ENCODE measurements around the gene TSPEAR.

The TSPEAR gene

GRCh38 chr21:44494418-44494817 lies 217.0 kb downstream of the TSPEAR start:
- Histone ChIP-seq H3K9me3 (ENCODE audit: control insufficient read depth, low read length) (no peaks in the 10 kb centered on the region), H3K27me3 (ENCODE audit: control insufficient read depth, insufficient read depth, low read length, poor library complexity, severe bottlenecking) (no peaks in the 10 kb centered on the region), H3K36me3 (ENCODE audit: control insufficient read depth, insufficient read depth, low read length) (no peaks in the 10 kb centered on the region), H3K4me1 (ENCODE audit: control insufficient read depth, insufficient read depth, low read length) (peaks cover 18% of the 10 kb centered on the region), H3K27ac (ENCODE audit: insufficient read depth, low read depth, low read length, poor library complexity, severe bottlenecking) (no peak overlapping the region), H3K4me3 (ENCODE audit: insufficient read depth, low read depth, low read length) (no peak overlapping the region)
- WGBS, 2 experiments, result 93 to 95% methylated on average over 17 of the region's 17 CpGs

DNA sequence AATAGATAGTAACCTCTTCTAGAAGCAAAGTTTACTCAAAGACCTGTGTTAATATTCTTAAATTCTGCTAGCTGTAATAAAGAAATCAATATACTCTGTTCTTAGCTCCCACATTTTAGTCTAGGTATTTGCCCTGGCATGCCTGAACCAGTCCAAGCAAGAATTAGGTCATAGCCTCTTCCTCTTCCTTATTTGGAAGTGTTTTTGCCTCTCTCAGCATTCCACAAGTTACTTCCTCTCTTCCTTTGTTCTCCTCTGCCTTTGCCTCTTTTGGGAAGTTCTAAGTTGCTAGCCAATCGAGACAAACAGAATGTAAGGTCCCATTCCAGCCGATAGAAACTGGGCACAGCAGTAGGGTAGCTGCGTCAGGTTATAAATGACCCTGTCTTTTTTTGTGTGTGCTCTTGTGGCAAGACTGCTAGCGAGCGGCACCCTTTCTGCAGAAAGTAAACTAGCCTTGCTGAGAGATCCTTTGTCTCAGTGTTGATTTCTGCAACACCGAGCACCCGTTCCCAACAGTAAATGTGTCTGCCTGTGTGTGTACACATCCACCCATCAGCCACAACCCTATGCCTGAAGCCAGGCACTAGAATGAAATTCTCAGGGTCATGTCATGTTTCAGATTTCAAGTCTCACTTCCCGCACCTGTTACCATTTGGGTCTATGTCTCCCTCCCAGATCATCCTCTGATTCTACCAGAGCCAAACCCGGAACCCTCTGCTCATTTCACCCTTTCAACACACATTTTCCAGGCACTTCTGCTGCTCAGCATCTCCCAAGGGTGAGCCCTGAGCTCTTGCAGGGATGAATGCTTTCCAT lies 218.6 kb downstream of the TSPEAR start:
- no peaks in the 10 kb centered on the region for H3K27me3 ChIP-seq (ENCODE audit: control insufficient read depth, insufficient read depth, low read length, poor library complexity, severe bottlenecking)
- H3K36me3 ChIP-seq (ENCODE audit: control insufficient read depth, insufficient read depth, low read length), result no peaks in the 10 kb centered on the region
- H3K4me3 ChIP-seq (ENCODE audit: insufficient read depth, low read depth, low read length), result no peak overlapping the region
- H3K27ac ChIP-seq (ENCODE audit: insufficient read depth, low read depth, low read length, poor library complexity, severe bottlenecking), result no peak overlapping the region
- H3K9me3 ChIP-seq (ENCODE audit: control insufficient read depth, low read length), result no peaks in the 10 kb centered on the region
- WGBS, 2 experiments, result 92 to 96% methylated on average over 9 of the region's 9 CpGs
- peaks cover 16% of the 10 kb centered on the region for H3K4me1 ChIP-seq (ENCODE audit: control insufficient read depth, insufficient read depth, low read length)

DNA sequence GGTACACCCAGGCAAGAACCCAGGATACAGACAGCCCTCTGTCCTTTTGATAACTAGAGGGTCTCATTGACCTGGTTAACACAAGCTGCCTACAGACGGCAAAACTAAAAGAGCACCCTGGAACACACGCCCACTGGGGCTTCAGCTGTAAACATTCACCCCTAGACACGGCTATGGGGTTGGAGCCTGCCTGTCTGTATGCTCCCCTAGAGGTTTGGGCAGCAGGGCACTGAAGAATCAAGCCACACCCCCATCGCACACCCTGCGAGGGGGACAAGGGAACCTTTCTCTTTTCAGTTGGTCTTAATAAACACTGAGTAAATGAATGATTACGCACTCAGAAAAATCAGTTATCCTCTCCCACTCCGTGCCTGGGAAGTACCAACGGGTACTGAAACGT lies 220.6 kb downstream of the TSPEAR start:
- H3K4me3 ChIP-seq (ENCODE audit: insufficient read depth, low read depth, low read length), result no peak overlapping the region
- H3K27ac ChIP-seq (ENCODE audit: insufficient read depth, low read depth, low read length, poor library complexity, severe bottlenecking), result no peak overlapping the region
- H3K36me3 ChIP-seq (ENCODE audit: control insufficient read depth, insufficient read depth, low read length), result no peaks in the 10 kb centered on the region
- no peaks in the 10 kb centered on the region for H3K4me1 ChIP-seq (ENCODE audit: control insufficient read depth, insufficient read depth, low read length)
- H3K9me3 ChIP-seq (ENCODE audit: control insufficient read depth, low read length), result no peaks in the 10 kb centered on the region
- 91 to 95% methylated on average over 9 of the region's 9 CpGs for WGBS, 2 experiments
- H3K27me3 ChIP-seq (ENCODE audit: control insufficient read depth, insufficient read depth, low read length, poor library complexity, severe bottlenecking), result no peaks in the 10 kb centered on the region

- Histone ChIP-seq H3K4me1 (ENCODE audit: control insufficient read depth, insufficient read depth, low read length) (no peaks in the 10 kb centered on the region), H3K9me3 (ENCODE audit: control insufficient read depth, low read length) (no peaks in the 10 kb centered on the region), H3K27ac (ENCODE audit: insufficient read depth, low read depth, low read length, poor library complexity, severe bottlenecking) (no peak overlapping the region)
Measured at GRCh38 chr21:44490405-44490804, 221.0 kb downstream of the TSPEAR start.

GRCh38 chr21:44489962-44490361 lies 221.4 kb downstream of the TSPEAR start:
- Histone ChIP-seq H3K27ac (ENCODE audit: insufficient read depth, low read depth, low read length, poor library complexity, severe bottlenecking) (no peak overlapping the region), H3K4me1 (ENCODE audit: control insufficient read depth, insufficient read depth, low read length) (no peaks in the 10 kb centered on the region)
- WGBS, 2 experiments, result 45% methylated on average over 7 of the region's 7 CpGs

More at GRCh38 chr21:44490405-44490804, 221.0 kb downstream of the TSPEAR start:
- H3K4me3 ChIP-seq (ENCODE audit: insufficient read depth, low read depth, low read length), result no peak overlapping the region
- H3K27me3 ChIP-seq (ENCODE audit: control insufficient read depth, insufficient read depth, low read length, poor library complexity, severe bottlenecking), result no peaks in the 10 kb centered on the region
- no peaks in the 10 kb centered on the region for H3K36me3 ChIP-seq (ENCODE audit: control insufficient read depth, insufficient read depth, low read length)
- WGBS, 2 experiments, result 94% methylated on average over 19 of the region's 19 CpGs

GRCh38 chr21:44487831-44488230 lies 223.5 kb downstream of the TSPEAR start:
- Histone ChIP-seq H3K27me3 (ENCODE audit: control insufficient read depth, insufficient read depth, low read length, poor library complexity, severe bottlenecking) (no peaks in the 10 kb centered on the region), H3K4me3 (ENCODE audit: insufficient read depth, low read depth, low read length) (no peak overlapping the region), H3K9me3 (ENCODE audit: control insufficient read depth, low read length) (no peaks in the 10 kb centered on the region), H3K36me3 (ENCODE audit: control insufficient read depth, insufficient read depth, low read length) (no peaks in the 10 kb centered on the region), H3K4me1 (ENCODE audit: control insufficient read depth, insufficient read depth, low read length) (no peaks in the 10 kb centered on the region), H3K27ac (ENCODE audit: insufficient read depth, low read depth, low read length, poor library complexity, severe bottlenecking) (no peak overlapping the region)
- 21 to 25% methylated on average over 4 of the region's 4 CpGs for WGBS, 2 experiments

More at GRCh38 chr21:44489962-44490361, 221.4 kb downstream of the TSPEAR start:
- Histone ChIP-seq H3K36me3 (ENCODE audit: control insufficient read depth, insufficient read depth, low read length) (no peaks in the 10 kb centered on the region), H3K4me3 (ENCODE audit: insufficient read depth, low read depth, low read length) (no peak overlapping the region), H3K27me3 (ENCODE audit: control insufficient read depth, insufficient read depth, low read length, poor library complexity, severe bottlenecking) (no peaks in the 10 kb centered on the region), H3K9me3 (ENCODE audit: control insufficient read depth, low read length) (no peaks in the 10 kb centered on the region)

GRCh38 chr21:44486302-44486701 lies 225.1 kb downstream of the TSPEAR start:
- H3K4me3 ChIP-seq (ENCODE audit: insufficient read depth, low read depth, low read length), result no peak overlapping the region
- H3K9me3 ChIP-seq (ENCODE audit: control insufficient read depth, low read length), result no peaks in the 10 kb centered on the region
- no peaks in the 10 kb centered on the region for H3K27me3 ChIP-seq (ENCODE audit: control insufficient read depth, insufficient read depth, low read length, poor library complexity, severe bottlenecking)
- no peaks in the 10 kb centered on the region for H3K4me1 ChIP-seq (ENCODE audit: control insufficient read depth, insufficient read depth, low read length)
- 94% methylated on average over 15 to 16 of the region's 16 CpGs for WGBS, 2 experiments
- H3K27ac ChIP-seq (ENCODE audit: insufficient read depth, low read depth, low read length, poor library complexity, severe bottlenecking), result no peak overlapping the region
- H3K36me3 ChIP-seq (ENCODE audit: control insufficient read depth, insufficient read depth, low read length), result no peaks in the 10 kb centered on the region

- WGBS, 2 experiments, result 89 to 92% methylated on average over 10 of the region's 10 CpGs
- Histone ChIP-seq H3K9me3 (ENCODE audit: control insufficient read depth, low read length) (no peaks in the 10 kb centered on the region), H3K4me1 (ENCODE audit: control insufficient read depth, insufficient read depth, low read length) (no peaks in the 10 kb centered on the region), H3K36me3 (ENCODE audit: control insufficient read depth, insufficient read depth, low read length) (no peaks in the 10 kb centered on the region), H3K27me3 (ENCODE audit: control insufficient read depth, insufficient read depth, low read length, poor library complexity, severe bottlenecking) (no peaks in the 10 kb centered on the region), H3K27ac (ENCODE audit: insufficient read depth, low read depth, low read length, poor library complexity, severe bottlenecking) (no peak overlapping the region), H3K4me3 (ENCODE audit: insufficient read depth, low read depth, low read length) (no peak overlapping the region)
Measured at GRCh38 chr21:44485796-44486195, 225.6 kb downstream of the TSPEAR start.

GRCh38 chr21:44485254-44485793 lies 226.0 kb downstream of the TSPEAR start:
- 85 to 89% methylated on average over 25 of the region's 25 CpGs for WGBS, 2 experiments
- no peak overlapping the region for H3K27ac ChIP-seq (ENCODE audit: insufficient read depth, low read depth, low read length, poor library complexity, severe bottlenecking)
- no peaks in the 10 kb centered on the region for H3K9me3 ChIP-seq (ENCODE audit: control insufficient read depth, low read length)
- no peak overlapping the region for H3K4me3 ChIP-seq (ENCODE audit: insufficient read depth, low read depth, low read length)
- no peaks in the 10 kb centered on the region for H3K27me3 ChIP-seq (ENCODE audit: control insufficient read depth, insufficient read depth, low read length, poor library complexity, severe bottlenecking)
- no peaks in the 10 kb centered on the region for H3K4me1 ChIP-seq (ENCODE audit: control insufficient read depth, insufficient read depth, low read length)
- H3K36me3 ChIP-seq (ENCODE audit: control insufficient read depth, insufficient read depth, low read length), result no peaks in the 10 kb centered on the region

DNA sequence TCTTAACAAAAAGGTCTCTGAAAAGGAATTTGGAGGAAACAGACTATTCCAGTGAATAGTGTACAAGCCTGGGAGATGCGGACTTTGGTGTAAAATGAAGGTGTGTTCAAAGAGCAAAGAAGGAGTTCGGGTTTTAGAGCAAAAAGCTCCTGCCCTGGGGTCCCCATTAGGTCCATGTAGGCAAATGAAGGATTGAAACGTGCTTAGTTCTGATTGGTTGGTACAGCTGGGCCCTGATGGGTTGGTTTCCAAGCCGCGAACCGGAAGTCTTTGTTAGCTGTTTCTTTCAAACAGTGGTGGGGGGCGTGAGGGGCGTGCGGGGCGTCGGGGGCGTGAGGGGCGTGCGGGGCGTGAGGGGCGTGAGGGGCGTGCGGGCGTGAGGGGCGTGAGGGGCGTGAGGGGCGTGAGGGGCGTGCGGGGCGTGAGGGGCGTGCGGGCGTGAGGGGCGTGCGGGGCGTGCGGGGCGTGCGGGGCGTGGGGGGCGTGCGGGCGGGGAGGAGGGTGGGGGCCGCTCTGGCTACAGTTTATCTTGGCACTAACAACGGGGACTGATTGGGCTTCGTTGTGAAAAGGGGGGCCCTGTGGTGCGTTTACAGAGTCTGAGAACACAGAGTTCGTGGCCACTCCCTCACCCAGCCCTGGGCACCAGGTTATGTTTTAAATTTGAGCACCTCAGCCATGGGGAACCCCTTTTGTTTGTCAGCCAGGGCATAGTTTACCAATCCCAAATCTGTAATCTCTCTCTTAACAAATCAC lies 226.7 kb downstream of the TSPEAR start:
- Histone ChIP-seq H3K4me1 (ENCODE audit: control insufficient read depth, insufficient read depth, low read length) (no peaks in the 10 kb centered on the region), H3K36me3 (ENCODE audit: control insufficient read depth, insufficient read depth, low read length) (no peaks in the 10 kb centered on the region), H3K27me3 (ENCODE audit: control insufficient read depth, insufficient read depth, low read length, poor library complexity, severe bottlenecking) (no peaks in the 10 kb centered on the region), H3K4me3 (ENCODE audit: insufficient read depth, low read depth, low read length) (no peak overlapping the region), H3K9me3 (ENCODE audit: control insufficient read depth, low read length) (no peaks in the 10 kb centered on the region), H3K27ac (ENCODE audit: insufficient read depth, low read depth, low read length, poor library complexity, severe bottlenecking) (no peak overlapping the region)
- 95 to 96% methylated on average over 43 of the region's 43 CpGs for WGBS, 2 experiments

Measured in ectodermal cell (in vitro differentiated cells).